Esophagus muscularis mucosa (tissue), 4 donors: ENCODE measurements around the gene CSPG5. TPM values are rescaled to one million over a fixed set of nuclear protein-coding genes. Genes with fewer than 3 reads are reported as not detected.
A peak's percentile ranks its signal among the peaks of the same experiment; 100 is the strongest.

Experiments used
- DNase-seq: peaks from one replicate; pipeline ENCODE4 v3.0.0-alpha.2; 2017; ENCODE audit errors: extremely low spot score
- H3K27ac ChIP-seq, 4 donors: fragments of 200-600 bp; sonication (generic); replicated peaks in 1 of 4; 1 replicate in 3 of 4; 2 replicates in 1 of 4; pipeline ENCODE4 v1.5.1; 2016 to 2019; ENCODE audit warnings: mild to moderate bottlenecking in 1 of 4
- H3K27me3 ChIP-seq, 4 donors: fragments of 200-600 bp; sonication (generic); one replicate each; pipeline versions ENCODE4 v1.5.1 to v1.6.0; 2016 to 2019
- H3K36me3 ChIP-seq, 4 donors: fragments of 200-600 bp; sonication (generic); one replicate each; pipeline ENCODE4 v1.5.1; 2016 to 2019
- H3K4me1 ChIP-seq, 4 donors: fragments of 200-600 bp; sonication (generic); one replicate each; pipeline ENCODE4 v1.5.1; 2016 to 2019
- H3K4me3 ChIP-seq, 4 donors: fragments of 200-600 bp; sonication (generic); 1 replicate in 2 of 4; 2 replicates in 2 of 4; pipeline ENCODE4 v1.5.1; 2016 to 2019; ENCODE audit warnings: mild to moderate bottlenecking in 4 of 4, moderate library complexity in 1 of 4
- H3K9me3 ChIP-seq, 4 donors: fragments of 200-600 bp; sonication (generic); 1 replicate in 3 of 4; 2 replicates in 1 of 4; pipeline ENCODE4 v1.5.1; 2016 to 2019
- CTCF ChIP-seq, 3 experiments: fragments of 200-600 bp in 2 of 3; fragments of 450-650 bp in 1 of 3; sonication (generic) in 2 of 3; IDR thresholded peaks; one replicate each; pipeline ENCODE4 v1.5.1; 2017 to 2019; ENCODE audit warnings: antibody characterized with exemption in 3 of 3, mild to moderate bottlenecking in 2 of 3, moderate library complexity in 1 of 3
- EP300 ChIP-seq: sonication (generic); formaldehyde crosslinking; IDR thresholded peaks from one replicate; pipeline ENCODE4 v1.6.1; 2017; ENCODE audit warnings: antibody characterized with exemption
- POLR2A ChIP-seq: fragments of 450-650 bp; IDR thresholded peaks from one replicate; pipeline ENCODE4 v1.6.1; 2017; ENCODE audit warnings: antibody characterized with exemption, moderate library complexity, mild to moderate bottlenecking, low read depth
- POLR2AphosphoS5 ChIP-seq, 2 donors: sonication (generic); formaldehyde crosslinking; IDR thresholded peaks; one replicate each; pipeline ENCODE4 v1.6.1; 2017; ENCODE audit warnings: antibody characterized with exemption in 2 of 2
- WGBS: methylation state at CpG from one replicate; pipeline ENCODE4 v1.1.5; 2018; 5-methylcytosine and 5-hydroxymethylcytosine counted together
- intact Hi-C: fragments of 100-400 bp; cut with DNase I; formaldehyde crosslinking; loops from one replicate; pipeline ENCODE4 v1.15.1; 2023
- total RNA-seq, 4 donors: library from RNA; depleted of rRNA; stranded (reverse); fragments of >200 nt; gene quantifications; one replicate each; pipeline versions ENCODE4 v1.1.0 to v1.2.1, GENCODE V29; 2016

CSPG5 gene
- total RNA-seq, 4 donors from 2014 or later, result 0.66 to 1.2 (median 0.75) TPM; not detected in 1

- no peaks in the 10 kb centered on the region for H3K27me3 ChIP-seq
- DNase-seq, result no peak
- H3K9me3 ChIP-seq, result no peaks in the 10 kb centered on the region
- H3K27ac ChIP-seq, result no peak overlapping the region
- 60% methylated on average over 7 of the region's 7 CpGs for WGBS
- no peak overlapping the region for H3K4me3 ChIP-seq
- H3K36me3 ChIP-seq, result no peaks in the 10 kb centered on the region
- intact Hi-C loops, result no loop called here
- H3K4me1 ChIP-seq, result peaks cover 0 to 9% (median 2%) of the 10 kb centered on the region in 4 donors
- TF ChIP-seq EP300 (no peak), POLR2A (no peak), POLR2AphosphoS5 (IDR thresholded peaks at IDR 0.05) (no peak), CTCF (IDR thresholded peaks at IDR 0.05) (no peak)
Observed at GRCh38 chr3:47553407-47553806, 25.3 kb downstream of the CSPG5 start.

GRCh38 chr3:47542471-47543173 lies 36.0 kb downstream of the CSPG5 start:
- H3K27ac ChIP-seq, result peak overlapping the region in 1 of 4 donors; percentile 24
- H3K9me3 ChIP-seq, result no peaks in the 10 kb centered on the region
- H3K36me3 ChIP-seq, result no peaks in the 10 kb centered on the region
- WGBS, result 62% methylated on average over 6 of the region's 21 CpGs
- no peak for DNase-seq
- no peaks in the 10 kb centered on the region for H3K27me3 ChIP-seq
- intact Hi-C loops, result no loop called here
- peaks cover 0 to 13% (median 9%) of the 10 kb centered on the region in 4 donors for H3K4me1 ChIP-seq
- H3K4me3 ChIP-seq, result no peak overlapping the region
- TF ChIP-seq POLR2AphosphoS5 (IDR thresholded peaks at IDR 0.05) (no peak), CTCF (IDR thresholded peaks at IDR 0.05) (no peak), EP300 (no peak), POLR2A (no peak)

- WGBS, result 62% methylated on average over 6 of the region's 6 CpGs
- Histone ChIP-seq H3K9me3 (no peaks in the 10 kb centered on the region), H3K4me3 (no peak overlapping the region), H3K4me1 (peaks cover 0 to 13% (median 9%) of the 10 kb centered on the region in 4 donors), H3K27ac (no peak overlapping the region), H3K36me3 (no peaks in the 10 kb centered on the region), H3K27me3 (no peaks in the 10 kb centered on the region)
- DNase-seq, result no peak
- intact Hi-C loops, result no loop called here
- no peak for TF ChIP-seq CTCF (IDR thresholded peaks at IDR 0.05)
- TF ChIP-seq POLR2A, result no peak
- TF ChIP-seq POLR2AphosphoS5 (IDR thresholded peaks at IDR 0.05), result no peak
- no peak for TF ChIP-seq EP300
Observed at GRCh38 chr3:47541583-47542108, 37.0 kb downstream of the CSPG5 start.

- Histone ChIP-seq H3K27ac (no peak overlapping the region), H3K9me3 (no peaks in the 10 kb centered on the region), H3K27me3 (no peaks in the 10 kb centered on the region), H3K36me3 (no peaks in the 10 kb centered on the region), H3K4me3 (no peak overlapping the region), H3K4me1 (peaks cover 0 to 13% (median 9%) of the 10 kb centered on the region in 4 donors)
- no peak for DNase-seq
- 97% methylated on average over 3 of the region's 4 CpGs for WGBS
- TF ChIP-seq POLR2AphosphoS5 (IDR thresholded peaks at IDR 0.05), result no peak
- no peak for TF ChIP-seq POLR2A
- no peak for TF ChIP-seq CTCF (IDR thresholded peaks at IDR 0.05)
- no peak for TF ChIP-seq EP300
- intact Hi-C loops, result no loop called here
Observed at GRCh38 chr3:47540281-47540680, 38.4 kb downstream of the CSPG5 start.
